Measurements from ENCODE around the gene CAPS2.
"Not testable (repeated sequence)": the region's sequence is repeated elsewhere in the genome, so short reads cannot be mapped to it uniquely, and the experiment has no call there.

Gene CAPS2

GRCh38 chr12:75329918-75330826 is at the start of gene CAPS2:
TSS of gene CAPS2 (minus strand) at chr12:75330324. CDS start at chr12:75326498, 3,826 bp downstream.
- DNase-seq, result peak; percentile 88

GRCh38 chr12:75378354-75378753 is 48.2 kb upstream of the CAPS2 start:
- no peak for DNase-seq

GRCh38 chr12:75374971-75375370 is 44.8 kb upstream of the CAPS2 start:
- DNase-seq, result no peak

- no peak for DNase-seq
Measured at GRCh38 chr12:75366629-75367028, 36.5 kb upstream of the CAPS2 start.

- DNase-seq, result no peak
Measured at GRCh38 chr12:75364919-75365318, 34.8 kb upstream of the CAPS2 start.

GRCh38 chr12:75361408-75361807 is 31.3 kb upstream of the CAPS2 start:
- DNase-seq, result no peak

- DNase-seq, result no peak
Measured at GRCh38 chr12:75360920-75361319, 30.8 kb upstream of the CAPS2 start.

GRCh38 chr12:75354011-75354410 is 23.9 kb upstream of the CAPS2 start:
- no peak for DNase-seq

GRCh38 chr12:75350413-75350812 is 20.3 kb upstream of the CAPS2 start:
- no peak for DNase-seq

- DNase-seq, result no peak
Measured at GRCh38 chr12:75349946-75350345, 19.8 kb upstream of the CAPS2 start.

GRCh38 chr12:75346215-75346614 is 16.1 kb upstream of the CAPS2 start:
- DNase-seq, result not testable (repeated sequence)

- no peak for DNase-seq
Measured at GRCh38 chr12:75345531-75345930, 15.4 kb upstream of the CAPS2 start.

- DNase-seq, result no peak
Measured at GRCh38 chr12:75341873-75342272, 11.7 kb upstream of the CAPS2 start.

- DNase-seq, result no peak
Measured at GRCh38 chr12:75337905-75338304, 7.8 kb upstream of the CAPS2 start.

- DNase-seq, result peak; percentile 9
Measured at GRCh38 chr12:75334384-75335030, 4.4 kb upstream of the CAPS2 start, which contains the start of gene GLIPR1L1. TSS of gene GLIPR1L1 (plus strand) at chr12:75334670. CDS start at chr12:75334729, 59 bp downstream.

- DNase-seq, result no peak
Measured at GRCh38 chr12:75327642-75328041, 2.5 kb downstream of the CAPS2 start.

GRCh38 chr12:75323663-75324062 is 6.5 kb downstream of the CAPS2 start:
- no peak for DNase-seq

GRCh38 chr12:75322464-75322863 is 7.7 kb downstream of the CAPS2 start:
- DNase-seq, result no peak

- DNase-seq, result no peak
Measured at GRCh38 chr12:75317784-75318183, 12.3 kb downstream of the CAPS2 start.

GRCh38 chr12:75315518-75315917 is 14.6 kb downstream of the CAPS2 start:
- DNase-seq, result no peak

- no peak for DNase-seq
Measured at GRCh38 chr12:75311369-75311768, 18.8 kb downstream of the CAPS2 start.

- DNase-seq, result no peak
Measured at GRCh38 chr12:75308279-75308678, 21.8 kb downstream of the CAPS2 start.

GRCh38 chr12:75305412-75306332 is 24.5 kb downstream of the CAPS2 start:
- DNase-seq, result no peak

Data from NCI-H510A treated with DMSO at 0.1 percent for 48 hours (cell line).